H9 (cell line): ENCODE data around the gene CD3G. TPM values are rescaled to one million over a fixed set of nuclear protein-coding genes. Genes with fewer than 3 reads are reported as not detected.

Source experiments
- DNase-seq: peaks from one replicate; pipeline ENCODE4 v3.0.0-alpha.2; 2017
- H2AFZ ChIP-seq: one replicate; pipeline ENCODE4 v1.6.1; 2013; ENCODE audit warnings: mild to moderate bottlenecking, low read length, control low read depth, moderate library complexity
- H2AK5ac ChIP-seq: 2 replicates; pipeline ENCODE4 v1.6.1; 2013; ENCODE audit warnings: low read length, control low read depth, mixed read lengths; ENCODE audit not compliant: insufficient read length
- H2BK120ac ChIP-seq: one replicate; pipeline ENCODE4 v1.6.1; 2013; ENCODE audit warnings: low read depth, mild to moderate bottlenecking, low read length, control low read depth, inconsistent platforms; ENCODE audit not compliant: poor library complexity, severe bottlenecking
- H2BK12ac ChIP-seq: 2 replicates; pipeline ENCODE4 v1.6.1; 2013; ENCODE audit warnings: low read length, control low read depth, mixed read lengths, low read depth; ENCODE audit not compliant: insufficient read length
- H2BK15ac ChIP-seq: 2 replicates; pipeline ENCODE4 v1.6.1; 2013; ENCODE audit warnings: low read depth, low read length, control low read depth
- H2BK20ac ChIP-seq: one replicate; pipeline ENCODE4 v1.6.1; 2013; ENCODE audit warnings: low read depth, mild to moderate bottlenecking, low read length, control low read depth, inconsistent platforms; ENCODE audit not compliant: poor library complexity, severe bottlenecking
- H2BK5ac ChIP-seq: 2 replicates; pipeline ENCODE4 v1.6.1; 2013; ENCODE audit warnings: low read length, control low read depth, mixed read lengths; ENCODE audit not compliant: insufficient read length
- H3K14ac ChIP-seq: 2 replicates; pipeline ENCODE4 v1.6.1; 2013; ENCODE audit warnings: low read length, control low read depth; ENCODE audit not compliant: insufficient read depth
- H3K18ac ChIP-seq: 2 replicates; pipeline ENCODE4 v1.6.1; 2013; ENCODE audit warnings: low read depth, mild to moderate bottlenecking, mixed read lengths, low read length, control low read depth; ENCODE audit not compliant: insufficient read length
- H3K23ac ChIP-seq: 2 replicates; pipeline ENCODE4 v1.6.1; 2013; ENCODE audit warnings: low read length, control low read depth, mixed read lengths, low read depth; ENCODE audit not compliant: insufficient read length
- H3K23me2 ChIP-seq: 2 replicates; pipeline ENCODE4 v1.6.1; 2013; ENCODE audit warnings: low read depth, mild to moderate bottlenecking, mixed read lengths, low read length, control low read depth; ENCODE audit not compliant: insufficient read length, poor library complexity, severe bottlenecking
- H3K27ac ChIP-seq: 2 replicates; pipeline ENCODE4 v1.5.1; 2013; ENCODE audit warnings: low read length, control low read depth, mixed read lengths, low read depth; ENCODE audit not compliant: insufficient read length
- H3K27me3 ChIP-seq: 2 replicates; pipeline ENCODE4 v1.6.1; 2013; ENCODE audit warnings: low read length, control low read depth, inconsistent platforms; ENCODE audit not compliant: insufficient read depth
- H3K4ac ChIP-seq: 2 replicates; pipeline ENCODE4 v1.6.1; 2013; ENCODE audit warnings: low read depth, mild to moderate bottlenecking, control low read depth, inconsistent platforms, low read length, moderate library complexity
- H3K4me1 ChIP-seq: 2 replicates; pipeline ENCODE4 v1.6.1; 2013; ENCODE audit warnings: low read length, control low read depth, inconsistent platforms; ENCODE audit not compliant: insufficient read depth
- H3K4me2 ChIP-seq: 2 replicates; pipeline ENCODE4 v1.6.1; 2013; ENCODE audit warnings: low read length, control low read depth, mixed read lengths; ENCODE audit not compliant: insufficient read length, insufficient read depth
- H3K56ac ChIP-seq: 2 replicates; pipeline ENCODE4 v1.6.1; 2013; ENCODE audit warnings: low read depth, mild to moderate bottlenecking, mixed read lengths, low read length, control low read depth; ENCODE audit not compliant: insufficient read length
- H3K79me1 ChIP-seq: 2 replicates; pipeline ENCODE4 v1.6.1; 2013; ENCODE audit warnings: low read depth, mild to moderate bottlenecking, moderate library complexity, low read length, control low read depth, inconsistent platforms; ENCODE audit not compliant: insufficient read depth, poor library complexity, severe bottlenecking
- H3K79me2 ChIP-seq: 2 replicates; pipeline ENCODE4 v1.6.1; 2013; ENCODE audit warnings: low read length, control low read depth, inconsistent platforms; ENCODE audit not compliant: insufficient read depth
- H3K9ac ChIP-seq: 2 replicates; pipeline ENCODE4 v1.6.1; 2013; ENCODE audit warnings: low read length, control low read depth, mixed read lengths; ENCODE audit not compliant: insufficient read length; ENCODE audit errors: extremely low read depth
- H3K9me3 ChIP-seq: one replicate; pipeline ENCODE4 v1.6.1; 2013; ENCODE audit warnings: low read depth, low read length, inconsistent platforms; ENCODE audit not compliant: control insufficient read depth
- H3T11ph ChIP-seq: one replicate; pipeline ENCODE4 v1.6.1; 2013; ENCODE audit warnings: mild to moderate bottlenecking, low read length, control low read depth, inconsistent platforms
- H4K20me1 ChIP-seq: one replicate; pipeline ENCODE4 v1.6.1; 2013; ENCODE audit not compliant: control insufficient read depth, insufficient read length, insufficient read depth
- H4K5ac ChIP-seq: 2 replicates; pipeline ENCODE4 v1.6.1; 2013; ENCODE audit warnings: low read depth, mild to moderate bottlenecking, mixed read lengths, low read length, control low read depth; ENCODE audit not compliant: insufficient read length
- H4K8ac ChIP-seq: replicated peaks from 2 replicates; pipeline ENCODE4 v1.6.1; 2013; ENCODE audit warnings: low read length, control low read depth, mixed read lengths, low read depth; ENCODE audit not compliant: insufficient read length
- H4K91ac ChIP-seq: 2 replicates; pipeline ENCODE4 v1.6.1; 2013; ENCODE audit warnings: low read depth, mild to moderate bottlenecking, moderate library complexity, mixed read lengths, low read length, control low read depth; ENCODE audit not compliant: insufficient read length
- H3K27ac Mint-ChIP-seq, 3 experiments: 2 replicates in 2 of 3; 3 replicates in 1 of 3; pipeline ENCODE4 v1.8.0; 2020 to 2021; ENCODE audit warnings: mixed read lengths in 3 of 3, mild to moderate bottlenecking in 1 of 3, moderate library complexity in 1 of 3
- H3K27me3 Mint-ChIP-seq: 2 replicates; pipeline ENCODE4 v1.8.0; 2021; ENCODE audit warnings: low read depth, mild to moderate bottlenecking, moderate library complexity, mixed read lengths
- H3K36me3 Mint-ChIP-seq, 3 experiments: 2 replicates in 2 of 3; 3 replicates in 1 of 3; pipeline ENCODE4 v1.8.0; 2020 to 2021; ENCODE audit warnings: low read depth in 3 of 3, mixed read lengths in 3 of 3; ENCODE audit not compliant: insufficient read depth in 1 of 3
- H3K4me1 Mint-ChIP-seq, 2 experiments: 2 replicates each; pipeline ENCODE4 v1.8.0; 2020; ENCODE audit warnings: mixed read lengths in 2 of 2
- H3K4me3 Mint-ChIP-seq, 2 experiments: 2 replicates in 1 of 2; 3 replicates in 1 of 2; pipeline ENCODE4 v1.8.0; 2020 to 2021; ENCODE audit warnings: mild to moderate bottlenecking in 2 of 2, mixed read lengths in 2 of 2, moderate library complexity in 1 of 2
- H3K9me3 Mint-ChIP-seq, 2 experiments: 2 replicates in 1 of 2; 3 replicates in 1 of 2; pipeline ENCODE4 v1.8.0; 2020; ENCODE audit warnings: mild to moderate bottlenecking in 2 of 2, mixed read lengths in 2 of 2, moderate library complexity in 1 of 2
- WGBS: extraction: QIAGEN DNeasy Blood & Tissue Kit; methylation state at CpG from one replicate; pipeline ENCODE4 v1.1.7; 2013; ENCODE audit warnings: missing lambda C conversion rate, low lambda C conversion rate, mixed read lengths; ENCODE audit not compliant: insufficient read length; ENCODE audit errors: extremely low coverage; 5-methylcytosine and 5-hydroxymethylcytosine counted together
- total RNA-seq: library from RNA; stranded (reverse); gene quantifications from 2 replicates; pipeline ENCODE4 v1.2.1, GENCODE V29; 2021
- TF ChIP-seq, protein P1 (sequence below): fragments of 200-600 bp; sonication (generic); conservative IDR thresholded peaks from 3 replicates; pipeline ENCODE4 v1.8.0; 2021; ENCODE audit warnings: antibody characterized with exemption, mild to moderate bottlenecking

CD3G gene
- total RNA-seq, 1 experiment from 2014 or later = not detected

DNA sequence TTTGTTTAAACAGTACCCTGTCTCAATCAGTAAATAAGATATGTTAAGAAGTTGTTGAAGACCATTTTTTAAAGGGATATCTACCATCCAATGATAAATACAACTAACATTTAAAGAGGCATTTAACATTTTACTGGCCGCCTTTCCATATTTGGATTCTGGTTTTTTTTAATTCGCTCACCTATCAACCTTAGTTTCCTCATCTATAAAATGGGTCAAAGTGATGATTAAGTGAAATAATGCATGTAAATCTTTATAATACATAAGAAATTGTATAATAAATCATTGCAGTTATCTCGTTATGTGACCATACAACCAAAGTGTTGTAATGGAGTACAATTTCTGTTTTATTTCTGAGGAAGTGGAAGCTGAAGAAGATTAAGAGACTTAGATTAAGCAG lies 39.5 kb downstream of the CD3G start:
- H3K56ac ChIP-seq = no peak overlapping the region
- no peak overlapping the region for H3K14ac ChIP-seq
- H3T11ph ChIP-seq = no peak overlapping the region
- H3K23ac ChIP-seq = no peak overlapping the region
- H3K9ac ChIP-seq = no peak overlapping the region
- no peak overlapping the region for H2AFZ ChIP-seq
- peaks cover 10 to 79% (median 46%) of the 10 kb centered on the region in 3 experiments for H3K36me3 Mint-ChIP-seq
- H3K4me1 Mint-ChIP-seq = no peaks in the 10 kb centered on the region
- H3K9me3 Mint-ChIP-seq = no peaks in the 10 kb centered on the region
- no peak overlapping the region for H3K27ac ChIP-seq
- no peaks in the 10 kb centered on the region for H3K23me2 ChIP-seq
- H4K20me1 ChIP-seq = no peaks in the 10 kb centered on the region
- H4K8ac ChIP-seq = no peak overlapping the region
- H2BK5ac ChIP-seq = no peak overlapping the region
- H3K4me2 ChIP-seq = no peak overlapping the region
- TF ChIP-seq, protein P1, sequence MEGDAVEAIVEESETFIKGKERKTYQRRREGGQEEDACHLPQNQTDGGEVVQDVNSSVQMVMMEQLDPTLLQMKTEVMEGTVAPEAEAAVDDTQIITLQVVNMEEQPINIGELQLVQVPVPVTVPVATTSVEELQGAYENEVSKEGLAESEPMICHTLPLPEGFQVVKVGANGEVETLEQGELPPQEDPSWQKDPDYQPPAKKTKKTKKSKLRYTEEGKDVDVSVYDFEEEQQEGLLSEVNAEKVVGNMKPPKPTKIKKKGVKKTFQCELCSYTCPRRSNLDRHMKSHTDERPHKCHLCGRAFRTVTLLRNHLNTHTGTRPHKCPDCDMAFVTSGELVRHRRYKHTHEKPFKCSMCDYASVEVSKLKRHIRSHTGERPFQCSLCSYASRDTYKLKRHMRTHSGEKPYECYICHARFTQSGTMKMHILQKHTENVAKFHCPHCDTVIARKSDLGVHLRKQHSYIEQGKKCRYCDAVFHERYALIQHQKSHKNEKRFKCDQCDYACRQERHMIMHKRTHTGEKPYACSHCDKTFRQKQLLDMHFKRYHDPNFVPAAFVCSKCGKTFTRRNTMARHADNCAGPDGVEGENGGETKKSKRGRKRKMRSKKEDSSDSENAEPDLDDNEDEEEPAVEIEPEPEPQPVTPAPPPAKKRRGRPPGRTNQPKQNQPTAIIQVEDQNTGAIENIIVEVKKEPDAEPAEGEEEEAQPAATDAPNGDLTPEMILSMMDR = no peak
- H3K9me3 ChIP-seq = no peaks in the 10 kb centered on the region
- no peak overlapping the region for H4K5ac ChIP-seq
- H3K27me3 Mint-ChIP-seq = no peaks in the 10 kb centered on the region
- H3K27me3 ChIP-seq = no peaks in the 10 kb centered on the region
- H2BK12ac ChIP-seq = no peak overlapping the region
- no peak overlapping the region for H3K4me3 Mint-ChIP-seq
- H3K79me1 ChIP-seq = no peaks in the 10 kb centered on the region
- no peak overlapping the region for H2AK5ac ChIP-seq
- H4K91ac ChIP-seq = no peak overlapping the region
- no peak overlapping the region for H2BK15ac ChIP-seq
- H3K4ac ChIP-seq = no peak overlapping the region
- no peak overlapping the region for H2BK20ac ChIP-seq
- H3K27ac Mint-ChIP-seq = no peak overlapping the region
- H3K4me1 ChIP-seq = no peaks in the 10 kb centered on the region
- H3K79me2 ChIP-seq = no peaks in the 10 kb centered on the region
- no peak overlapping the region for H3K18ac ChIP-seq
- no CpG with 5 or more reads among the region's 3 CpGs for WGBS
- H2BK120ac ChIP-seq = no peak overlapping the region
- DNase-seq = no peak
